Measurements from ENCODE around the gene RAI1.

The RAI1 gene

GRCh38 chr17:17703140-17703919, 22.1 kb downstream of the RAI1 start:
- TF ChIP-seq POLR2AphosphoS5 (IDR thresholded peaks at IDR 0.05; ENCODE audit: low read depth, low read length), result peak; percentile 44; the same call in 1 of the 2 replicates
- TF ChIP-seq TAF1 (IDR thresholded peaks at IDR 0.05; ENCODE audit: borderline replicate concordance, insufficient read depth, low read length), result no peak
- TF ChIP-seq REST (IDR thresholded peaks at IDR 0.05; ENCODE audit: insufficient read depth in 1 of 2, low read depth in 2 of 2, low read length in 2 of 2), result peak; percentile 84 to 88
- TF ChIP-seq FOXP2 (optimal IDR thresholded peaks at IDR 0.05; ENCODE audit: borderline replicate concordance, extremely low read depth, extremely low read length, insufficient read depth), result peak; percentile 77
- TF ChIP-seq SIN3A (IDR thresholded peaks at IDR 0.05; ENCODE audit: borderline replicate concordance, insufficient read depth, low read length), result peak; percentile 58; the same call in 1 of the 2 replicates

DNA sequence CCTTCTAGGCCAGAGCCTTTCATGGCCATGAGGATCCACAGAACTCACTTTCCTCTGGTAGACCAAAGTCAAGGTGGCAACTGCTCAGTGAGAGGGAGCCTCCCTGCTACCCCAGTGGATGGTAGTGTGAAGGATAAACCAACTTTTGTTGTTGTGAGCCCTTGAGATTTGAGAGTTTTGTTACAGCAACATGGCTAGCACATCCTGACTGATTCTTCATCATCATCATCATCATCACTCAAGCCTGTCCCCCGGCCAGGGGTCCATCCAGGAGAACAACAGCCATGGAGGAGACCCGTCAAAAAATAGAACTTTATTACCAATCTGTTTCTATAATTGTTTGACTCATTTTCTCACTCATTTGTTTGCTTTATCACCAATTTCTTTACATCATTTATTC, 23.7 kb downstream of the RAI1 start:
- TF ChIP-seq REST (IDR thresholded peaks at IDR 0.05; ENCODE audit: insufficient read depth in 1 of 2, low read depth in 2 of 2, low read length in 2 of 2) (no peak), SIN3A (IDR thresholded peaks at IDR 0.05; ENCODE audit: borderline replicate concordance, insufficient read depth, low read length) (no peak), TAF1 (IDR thresholded peaks at IDR 0.05; ENCODE audit: borderline replicate concordance, insufficient read depth, low read length) (no peak), POLR2AphosphoS5 (IDR thresholded peaks at IDR 0.05; ENCODE audit: low read depth, low read length) (no peak), FOXP2 (optimal IDR thresholded peaks at IDR 0.05; ENCODE audit: borderline replicate concordance, extremely low read depth, extremely low read length, insufficient read depth) (no peak)

- TF ChIP-seq TAF1 (IDR thresholded peaks at IDR 0.05; ENCODE audit: borderline replicate concordance, insufficient read depth, low read length) (no peak), REST (IDR thresholded peaks at IDR 0.05; ENCODE audit: insufficient read depth in 1 of 2, low read depth in 2 of 2, low read length in 2 of 2) (no peak), POLR2AphosphoS5 (IDR thresholded peaks at IDR 0.05; ENCODE audit: low read depth, low read length) (no peak), SIN3A (IDR thresholded peaks at IDR 0.05; ENCODE audit: borderline replicate concordance, insufficient read depth, low read length) (no peak), FOXP2 (optimal IDR thresholded peaks at IDR 0.05; ENCODE audit: borderline replicate concordance, extremely low read depth, extremely low read length, insufficient read depth) (no peak)
Measured at GRCh38 chr17:17706140-17707060, 25.1 kb downstream of the RAI1 start.

- TF ChIP-seq SIN3A (IDR thresholded peaks at IDR 0.05; ENCODE audit: borderline replicate concordance, insufficient read depth, low read length) (no peak), TAF1 (IDR thresholded peaks at IDR 0.05; ENCODE audit: borderline replicate concordance, insufficient read depth, low read length) (no peak), FOXP2 (optimal IDR thresholded peaks at IDR 0.05; ENCODE audit: borderline replicate concordance, extremely low read depth, extremely low read length, insufficient read depth) (no peak), POLR2AphosphoS5 (IDR thresholded peaks at IDR 0.05; ENCODE audit: low read depth, low read length) (no peak), REST (IDR thresholded peaks at IDR 0.05; ENCODE audit: insufficient read depth in 1 of 2, low read depth in 2 of 2, low read length in 2 of 2) (no peak)
Measured at GRCh38 chr17:17708295-17708694, 27.0 kb downstream of the RAI1 start.

Measured in PFSK-1 (cell line).